GM13977 (cell line): ENCODE measurements around the gene SPON1.

ENCODE experiments used
- DNase-seq: peaks from one replicate; pipeline ENCODE4 v3.0.0; 2012; ENCODE audit warnings: low spot score
- in situ Hi-C: fragments of 300-500 bp; cut with MboI; formaldehyde crosslinking; loops from one replicate; pipeline ENCODE4 v1.12.0; 2022; ENCODE audit warnings: low sequenced_read_pairs, low pct_unique_long_range_greater_than_20kb, mixed read lengths, inconsistent platforms; ENCODE audit not compliant: unreplicated experiment
- TF ChIP-seq, protein P1 (sequence below): IDR thresholded peaks from 2 replicates; pipeline ENCODE4 v1.5.1; 2012; ENCODE audit warnings: mild to moderate bottlenecking, control low read depth; ENCODE audit not compliant: insufficient read depth; ENCODE audit errors: extremely low read depth, missing control alignments

SPON1 gene

DNA sequence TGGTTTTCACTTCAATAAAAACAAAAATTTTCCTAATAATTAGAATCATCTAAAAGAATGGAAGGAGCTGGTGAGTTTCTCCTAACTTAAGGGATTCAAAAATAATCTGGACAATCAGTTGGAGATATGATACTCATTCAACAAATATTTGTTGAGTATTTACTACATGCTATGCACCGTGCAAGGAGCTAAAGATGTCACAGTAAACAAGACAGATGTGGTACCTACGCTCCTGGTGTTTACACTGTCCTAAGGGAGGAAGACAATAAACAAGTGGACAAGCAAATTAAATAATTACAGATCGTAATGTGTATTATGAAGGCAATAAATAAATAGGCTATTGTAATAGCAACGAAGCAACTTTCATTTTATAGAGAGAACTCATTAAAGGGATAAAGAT is 9.9 kb upstream of the SPON1 start:
- TF ChIP-seq, protein P1, sequence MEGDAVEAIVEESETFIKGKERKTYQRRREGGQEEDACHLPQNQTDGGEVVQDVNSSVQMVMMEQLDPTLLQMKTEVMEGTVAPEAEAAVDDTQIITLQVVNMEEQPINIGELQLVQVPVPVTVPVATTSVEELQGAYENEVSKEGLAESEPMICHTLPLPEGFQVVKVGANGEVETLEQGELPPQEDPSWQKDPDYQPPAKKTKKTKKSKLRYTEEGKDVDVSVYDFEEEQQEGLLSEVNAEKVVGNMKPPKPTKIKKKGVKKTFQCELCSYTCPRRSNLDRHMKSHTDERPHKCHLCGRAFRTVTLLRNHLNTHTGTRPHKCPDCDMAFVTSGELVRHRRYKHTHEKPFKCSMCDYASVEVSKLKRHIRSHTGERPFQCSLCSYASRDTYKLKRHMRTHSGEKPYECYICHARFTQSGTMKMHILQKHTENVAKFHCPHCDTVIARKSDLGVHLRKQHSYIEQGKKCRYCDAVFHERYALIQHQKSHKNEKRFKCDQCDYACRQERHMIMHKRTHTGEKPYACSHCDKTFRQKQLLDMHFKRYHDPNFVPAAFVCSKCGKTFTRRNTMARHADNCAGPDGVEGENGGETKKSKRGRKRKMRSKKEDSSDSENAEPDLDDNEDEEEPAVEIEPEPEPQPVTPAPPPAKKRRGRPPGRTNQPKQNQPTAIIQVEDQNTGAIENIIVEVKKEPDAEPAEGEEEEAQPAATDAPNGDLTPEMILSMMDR: no peak
- DNase-seq: no peak
- in situ Hi-C loops: loop anchor here (25.0 kb wide), 1 partner anchor 485 kb away; no protein-coding TSS in a partner anchor

DNA sequence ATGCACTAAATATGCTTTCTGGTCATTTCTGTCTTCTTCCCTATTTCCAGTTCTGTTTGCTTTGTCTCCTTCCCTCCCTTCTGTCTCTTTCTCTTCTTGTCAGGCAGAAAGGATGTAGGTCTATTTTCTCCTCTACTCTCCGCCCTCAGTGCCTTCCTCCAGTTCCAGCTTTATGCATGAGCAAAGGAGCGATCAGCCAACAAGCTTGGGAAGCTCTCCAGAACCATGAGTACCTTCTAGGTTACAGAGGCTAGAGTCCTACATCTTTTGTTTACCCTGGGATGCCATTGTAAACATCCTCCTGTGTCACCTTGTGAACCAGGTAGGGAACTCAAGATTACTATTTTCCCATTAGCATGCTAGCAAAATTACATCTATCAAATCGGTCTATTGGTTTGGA is 7.9 kb upstream of the SPON1 start:
- DNase-seq: no peak
- in situ Hi-C loops: loop anchor here (25.0 kb wide), 1 partner anchor 483 kb away; no protein-coding TSS in a partner anchor
- TF ChIP-seq, protein P1: no peak

DNA sequence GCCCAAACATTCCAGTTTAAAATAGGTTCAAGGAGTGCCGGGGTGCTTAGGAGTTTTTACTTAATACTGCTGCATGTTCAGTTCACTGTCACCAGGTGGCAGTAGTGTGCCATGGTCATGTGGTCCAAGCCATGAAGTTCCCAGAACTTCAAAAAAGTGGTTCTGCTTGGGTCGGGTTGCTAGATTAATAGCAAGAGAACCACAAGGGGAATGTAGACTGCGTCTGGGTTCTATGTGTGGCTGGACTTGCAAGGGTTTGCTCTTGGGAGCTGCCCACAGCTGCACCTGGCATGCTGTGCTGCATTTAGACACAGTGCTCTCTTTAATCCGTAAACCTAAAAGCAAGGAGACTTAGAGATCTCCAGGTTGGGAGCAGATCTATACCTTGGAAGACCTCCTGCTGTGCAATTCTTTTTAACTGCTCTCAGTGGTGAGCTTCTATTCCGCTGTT is 6.5 kb upstream of the SPON1 start:
- TF ChIP-seq, protein P1: peak; percentile 82

DNA sequence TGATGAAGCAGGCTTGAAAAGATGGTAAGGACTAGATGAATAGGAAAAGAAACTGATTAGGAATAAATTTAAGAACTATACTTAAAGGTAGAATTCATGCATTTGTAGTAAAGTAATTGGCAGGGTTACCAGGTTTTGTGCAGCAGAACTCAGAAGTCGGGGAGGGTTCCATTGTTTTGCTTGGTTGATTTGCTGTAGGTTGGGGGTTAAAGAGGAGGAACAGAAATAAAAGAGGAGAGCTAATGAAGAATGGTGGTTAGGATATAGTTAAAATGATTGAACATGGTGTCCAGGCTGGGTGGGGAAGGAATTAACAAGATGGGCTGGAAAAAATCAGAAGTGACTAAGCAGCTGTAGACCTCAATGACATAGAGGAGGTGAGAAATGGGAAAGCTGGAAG is 5.5 kb upstream of the SPON1 start:
- TF ChIP-seq, protein P1: no peak
- DNase-seq: no peak
- in situ Hi-C loops: loop anchor here (5.0 to 25.0 kb wide), 2 partner anchors 290 to 480 kb away; no protein-coding TSS in a partner anchor

More for the DNA sequence above, 6.5 kb upstream of the SPON1 start:
- DNase-seq: peak; percentile 41
- in situ Hi-C loops: loop anchor here (5.0 to 25.0 kb wide), 2 partner anchors 291 to 481 kb away; no protein-coding TSS in a partner anchor

DNA sequence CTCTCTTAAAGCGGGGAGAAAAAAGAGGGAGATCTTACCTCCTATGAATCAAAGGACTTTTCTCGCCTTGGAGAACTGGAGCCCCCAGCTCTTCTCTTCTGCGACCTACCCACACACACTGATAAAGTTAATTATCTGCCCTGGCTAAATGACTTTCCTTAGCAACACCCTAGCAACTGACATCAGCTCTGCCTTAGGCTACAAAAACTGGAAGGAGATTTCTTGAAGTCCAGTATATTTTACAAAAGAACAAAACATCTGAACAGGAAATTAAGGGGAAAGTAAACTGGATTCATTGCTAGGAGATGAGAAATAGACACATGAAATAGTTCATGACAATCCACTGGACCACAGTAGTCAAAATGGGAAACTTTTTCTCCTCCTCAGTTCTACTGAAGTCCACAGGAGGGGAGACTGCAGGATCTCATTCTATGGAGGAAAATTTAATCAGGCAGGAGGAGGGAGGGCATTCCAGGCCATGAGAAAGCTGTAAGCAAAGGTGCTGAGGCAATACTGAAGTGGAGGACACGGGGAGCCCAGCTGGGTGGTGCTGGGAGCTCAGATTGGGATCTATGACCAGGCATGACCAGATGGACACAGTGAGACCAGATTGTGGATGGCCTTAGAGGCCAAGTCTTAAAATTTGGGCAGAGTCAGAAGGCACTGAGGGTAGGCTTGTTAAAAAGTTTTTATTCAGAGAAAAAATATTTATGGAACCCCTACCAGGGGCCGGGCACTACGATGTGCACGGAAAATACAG is 3.7 kb upstream of the SPON1 start:
- DNase-seq: no peak
- in situ Hi-C loops: loop anchor here (5.0 to 25.0 kb wide), 2 partner anchors 288 to 478 kb away; no protein-coding TSS in a partner anchor
- TF ChIP-seq, protein P1: no peak

DNA sequence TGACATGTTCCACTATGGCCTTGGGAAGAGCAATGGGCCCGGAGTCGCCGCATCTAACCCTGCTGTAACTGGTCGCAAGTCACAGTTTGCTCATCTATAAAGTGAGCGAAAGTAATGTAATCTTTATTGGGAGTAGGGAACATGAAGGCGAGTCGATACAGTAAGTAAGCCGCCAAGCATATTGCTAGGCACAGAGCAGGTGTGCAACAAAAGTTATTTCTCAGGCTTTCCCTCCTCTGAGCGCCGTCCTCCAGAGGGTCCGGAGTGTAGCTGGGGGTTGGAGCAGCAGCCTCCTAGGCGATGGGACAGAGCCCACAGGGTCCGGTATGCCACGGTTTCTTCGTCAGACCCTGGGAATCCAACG is 343 bp upstream of the SPON1 start:
- no peak for DNase-seq
- in situ Hi-C loops: loop anchor here (25.0 kb wide), 1 partner anchor 475 kb away; no protein-coding TSS in a partner anchor
- TF ChIP-seq, protein P1: no peak
